SH-SY5Y (cell line): Measurements from ENCODE around the gene CLEC2A.

ENCODE experiments used
- GATA2 ChIP-seq: IDR thresholded peaks from 2 replicates; pipeline ENCODE4 v1.6.1; 2011; ENCODE audit warnings: mild to moderate bottlenecking, low read depth, low read length
- GATA3 ChIP-seq: IDR thresholded peaks from 2 replicates; pipeline ENCODE4 v1.6.1; 2011; ENCODE audit warnings: low read depth, mild to moderate bottlenecking, low read length, moderate library complexity

CLEC2A gene

GRCh38 chr12:9868951-9869306 is 63.2 kb downstream of the CLEC2A start:
- TF ChIP-seq GATA2: no peak
- TF ChIP-seq GATA3: no peak

GRCh38 chr12:9868311-9868801 is 63.8 kb downstream of the CLEC2A start:
- TF ChIP-seq GATA2 (no peak), GATA3 (no peak)

- TF ChIP-seq GATA2: no peak
- TF ChIP-seq GATA3: no peak
Measured at GRCh38 chr12:9867531-9867930, 64.6 kb downstream of the CLEC2A start.

GRCh38 chr12:9866860-9867269 is 65.3 kb downstream of the CLEC2A start:
- TF ChIP-seq GATA2: no peak
- TF ChIP-seq GATA3: no peak

GRCh38 chr12:9864913-9865675 is 67.1 kb downstream of the CLEC2A start:
- TF ChIP-seq GATA3: no peak
